Neural cell (in vitro differentiated cells): ENCODE results near the gene SESN2. TPM values are rescaled to one million over a fixed set of nuclear protein-coding genes. Genes with fewer than 3 reads are reported as not detected.

Experiments
- H2AFZ ChIP-seq: fragments of 200-600, 300-800 bp; sonication (generic), shearing (Covaris generic); 2 replicates; pipeline ENCODE4 v1.6.0; 2014; ENCODE audit warnings: low read depth, mild to moderate bottlenecking, antibody characterized with exemption, low read length, moderate library complexity
- H3F3A ChIP-seq: fragments of 200-600 bp; shearing (Covaris generic); 2 replicates; pipeline ENCODE4 v1.6.1; 2016; ENCODE audit warnings: mild to moderate bottlenecking, moderate library complexity, mixed read lengths, antibody characterized with exemption, low read length; ENCODE audit not compliant: insufficient read depth, poor library complexity, severe bottlenecking
- H3K27ac ChIP-seq: fragments of 200-600, 300-800 bp; sonication (generic), shearing (Covaris generic); 2 replicates; pipeline ENCODE4 v1.5.1; 2014; ENCODE audit warnings: mild to moderate bottlenecking, low read length, moderate library complexity
- H3K27me3 ChIP-seq: fragments of 300-800, 200-600 bp; sonication (generic), shearing (Covaris generic); 2 replicates; pipeline ENCODE4 v1.6.0; 2014; ENCODE audit warnings: mild to moderate bottlenecking, low read depth, low read length, moderate library complexity; ENCODE audit not compliant: insufficient read depth
- H3K36me3 ChIP-seq: fragments of 300-800, 200-600 bp; sonication (generic), shearing (Covaris generic); 2 replicates; pipeline ENCODE4 v1.5.1; 2014; ENCODE audit warnings: mild to moderate bottlenecking, antibody characterized with exemption, low read length, moderate library complexity; ENCODE audit not compliant: insufficient read depth
- H3K4me2 ChIP-seq: fragments of 300-800, 200-600 bp; sonication (generic), shearing (Covaris generic); 2 replicates; pipeline ENCODE4 v1.6.0; 2014; ENCODE audit warnings: mild to moderate bottlenecking, low read length
- H3K4me3 ChIP-seq: fragments of 300-800, 200-600 bp; sonication (generic), shearing (Covaris generic); 2 replicates; pipeline ENCODE4 v1.5.1; 2014; ENCODE audit warnings: mild to moderate bottlenecking, low read length, moderate library complexity
- H3K79me2 ChIP-seq: fragments of 200-600 bp; shearing (Covaris generic); replicated peaks from 2 replicates; pipeline ENCODE4 v1.6.0; 2014; ENCODE audit warnings: mild to moderate bottlenecking, low read length, moderate library complexity; ENCODE audit not compliant: insufficient read depth
- H3K9ac ChIP-seq: fragments of 300-800, 200-600 bp; sonication (generic), shearing (Covaris generic); 2 replicates; pipeline ENCODE4 v1.6.1; 2016; ENCODE audit warnings: mild to moderate bottlenecking, low read length, mixed read lengths
- H3K9me2 ChIP-seq: fragments of 200-600 bp; shearing (Covaris generic); 2 replicates; pipeline ENCODE4 v1.6.1; 2016; ENCODE audit warnings: mild to moderate bottlenecking, low read length, mixed read lengths; ENCODE audit not compliant: insufficient read depth
- H3K9me3 ChIP-seq: fragments of 200-600, 300-800 bp; sonication (generic), shearing (Covaris generic); 2 replicates; pipeline ENCODE4 v1.6.1; 2016; ENCODE audit warnings: mild to moderate bottlenecking, mixed run types, low read length, moderate library complexity, mixed read lengths
- H4K20me1 ChIP-seq: fragments of 200-600 bp; shearing (Covaris generic); 2 replicates; pipeline ENCODE4 v1.6.1; 2016; ENCODE audit warnings: mild to moderate bottlenecking, mixed run types; ENCODE audit not compliant: insufficient read depth
- EP300 ChIP-seq: fragments of 450-650 bp; conservative IDR thresholded peaks from 2 replicates; pipeline ENCODE4 v1.6.1; 2014; ENCODE audit warnings: antibody characterized with exemption, mild to moderate bottlenecking, moderate library complexity; ENCODE audit not compliant: poor library complexity, severe bottlenecking
- EZH2 ChIP-seq: fragments of 200-600, 300-800 bp; shearing (Covaris generic), sonication (generic); IDR thresholded peaks from 2 replicates; pipeline ENCODE4 v1.6.1; 2014; ENCODE audit warnings: antibody characterized with exemption, low read length, borderline replicate concordance, mild to moderate bottlenecking; ENCODE audit not compliant: insufficient read depth, poor library complexity, severe bottlenecking
- MXI1 ChIP-seq: fragments of 450-650 bp; conservative IDR thresholded peaks from 2 replicates; pipeline ENCODE4 v1.6.1; 2014; ENCODE audit warnings: antibody characterized with exemption, mild to moderate bottlenecking; ENCODE audit not compliant: poor library complexity, severe bottlenecking
- POLR2AphosphoS5 ChIP-seq: IDR thresholded peaks from 2 replicates; pipeline ENCODE4 v1.6.1; 2012
- RAD21 ChIP-seq: fragments of 450-650 bp; conservative IDR thresholded peaks from 2 replicates; pipeline ENCODE4 v1.6.1; 2014; ENCODE audit warnings: antibody characterized with exemption, mild to moderate bottlenecking, moderate library complexity
- REST ChIP-seq: IDR thresholded peaks from 2 replicates; pipeline ENCODE4 v1.6.1; 2012; ENCODE audit warnings: borderline replicate concordance
- SMC3 ChIP-seq: fragments of 450-650 bp; conservative IDR thresholded peaks from 2 replicates; pipeline ENCODE4 v1.6.1; 2014; ENCODE audit warnings: antibody characterized with exemption, mild to moderate bottlenecking, moderate library complexity; ENCODE audit not compliant: poor library complexity
- TAF1 ChIP-seq: IDR thresholded peaks from 2 replicates; pipeline ENCODE4 v1.6.1; 2012; ENCODE audit warnings: low read depth
- polyA plus RNA-seq: library from polyadenylated mRNA; depleted of rRNA; stranded (reverse); fragments of >200 nt; gene quantifications from 2 replicates; pipeline ENCODE4 v1.2.3, GENCODE V29; 2014
- TF ChIP-seq, protein P1 (sequence below): fragments of 450-650 bp; IDR thresholded peaks from 2 replicates; pipeline ENCODE4 v1.5.1; 2014; ENCODE audit warnings: antibody characterized with exemption, mild to moderate bottlenecking, moderate library complexity; ENCODE audit not compliant: poor library complexity, severe bottlenecking

Gene SESN2
- polyA plus RNA-seq, 1 donor from 2014 or later = 9.3 TPM

- no peak overlapping the region for H3K4me3 ChIP-seq
- H3F3A ChIP-seq = no peaks in the 10 kb centered on the region
- H2AFZ ChIP-seq = no peak overlapping the region
- H3K36me3 ChIP-seq = no peaks in the 10 kb centered on the region
- H4K20me1 ChIP-seq = no peaks in the 10 kb centered on the region
- no peak overlapping the region for H3K27ac ChIP-seq
- H3K79me2 ChIP-seq = no peaks in the 10 kb centered on the region
- H3K9me2 ChIP-seq = no peaks in the 10 kb centered on the region
- no peak overlapping the region for H3K4me2 ChIP-seq
- H3K9me3 ChIP-seq = no peaks in the 10 kb centered on the region
- TF ChIP-seq POLR2AphosphoS5 = no peak
- H3K9ac ChIP-seq = no peak overlapping the region
- H3K27me3 ChIP-seq = no peaks in the 10 kb centered on the region
Observed at GRCh38 chr1:28280501-28280900, 21.2 kb downstream of the SESN2 start.

DNA sequence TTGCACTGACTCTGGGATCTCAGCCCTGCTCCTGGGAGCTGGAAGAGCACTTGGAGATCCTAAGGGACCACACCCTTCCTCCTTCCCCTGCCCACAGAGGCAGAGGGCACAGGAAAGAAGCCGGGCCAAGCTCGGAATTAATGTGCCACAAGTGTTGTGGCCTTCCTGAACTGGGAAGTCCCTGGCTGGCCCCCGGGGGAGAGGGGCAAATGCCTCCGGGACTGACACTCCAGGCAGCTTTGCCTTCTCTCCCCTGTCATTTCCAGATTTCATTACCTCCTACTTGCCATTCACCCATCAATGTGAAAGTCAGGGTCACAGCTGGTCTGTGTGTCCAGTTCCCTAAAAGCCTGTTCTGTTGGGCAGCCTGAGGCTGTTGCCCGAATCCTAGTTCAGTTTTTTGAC lies 21.7 kb downstream of the SESN2 start:
- Histone ChIP-seq H3K9me3 (no peaks in the 10 kb centered on the region), H3K9me2 (no peaks in the 10 kb centered on the region), H2AFZ (no peak overlapping the region), H3K27ac (no peak overlapping the region), H3K4me2 (no peak overlapping the region), H3K9ac (no peak overlapping the region), H3K36me3 (no peaks in the 10 kb centered on the region), H3K4me3 (no peak overlapping the region), H4K20me1 (no peaks in the 10 kb centered on the region), H3F3A (no peaks in the 10 kb centered on the region), H3K27me3 (no peaks in the 10 kb centered on the region), H3K79me2 (no peaks in the 10 kb centered on the region)
- no peak for TF ChIP-seq EP300
- TF ChIP-seq MXI1 = no peak
- no peak for TF ChIP-seq RAD21

DNA sequence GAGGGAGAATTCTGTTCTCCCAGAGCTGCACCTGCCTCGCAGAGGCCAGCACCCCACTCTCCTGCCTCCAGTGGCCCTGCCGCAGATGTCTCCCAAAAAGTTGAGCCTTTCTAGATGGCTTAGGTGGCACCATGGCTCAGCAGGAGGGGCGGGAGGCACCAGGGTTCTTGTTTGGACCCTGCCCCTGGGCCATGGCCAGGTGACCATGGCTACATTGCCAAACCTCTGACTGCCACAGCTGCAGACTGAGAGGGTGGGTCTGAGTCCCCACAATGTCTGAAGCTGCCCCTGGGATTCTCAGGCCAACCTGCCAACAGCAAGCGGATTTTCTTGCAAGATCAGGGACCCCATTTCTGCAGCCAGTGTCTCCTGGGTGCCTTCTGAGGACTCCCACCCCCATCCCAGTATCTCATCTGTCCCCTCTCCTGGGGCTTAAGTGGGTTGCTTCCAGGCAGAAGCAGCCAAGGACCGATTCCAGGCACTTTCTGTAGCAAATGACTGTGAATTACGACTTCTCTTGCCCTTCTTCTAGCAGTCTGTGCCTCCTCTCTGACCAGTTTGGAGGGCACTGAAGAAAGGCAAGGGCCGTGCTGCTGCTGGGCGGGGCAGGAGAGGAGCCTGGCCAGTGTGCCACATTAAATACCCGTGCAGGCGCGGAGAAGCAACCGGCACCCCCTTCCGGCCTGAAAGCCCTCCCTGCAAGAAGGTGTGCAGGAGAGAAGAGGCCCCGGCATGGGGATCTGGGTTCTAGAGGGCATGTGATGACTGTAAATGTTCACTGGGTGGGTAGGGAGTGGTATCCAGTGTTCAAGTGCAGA lies 22.5 kb downstream of the SESN2 start:
- no peak overlapping the region for H3K4me3 ChIP-seq
- no peaks in the 10 kb centered on the region for H3K36me3 ChIP-seq

More for the DNA sequence above, 22.5 kb downstream of the SESN2 start:
- Histone ChIP-seq H3K4me2 (no peak overlapping the region), H2AFZ (no peak overlapping the region), H3F3A (no peaks in the 10 kb centered on the region), H3K9ac (no peak overlapping the region), H4K20me1 (no peaks in the 10 kb centered on the region), H3K9me3 (no peaks in the 10 kb centered on the region), H3K27ac (no peak overlapping the region), H3K79me2 (no peaks in the 10 kb centered on the region), H3K9me2 (no peaks in the 10 kb centered on the region), H3K27me3 (no peaks in the 10 kb centered on the region)
- no peak for TF ChIP-seq EP300
- no peak for TF ChIP-seq SMC3
- TF ChIP-seq TAF1 = no peak
- TF ChIP-seq REST = no peak
- TF ChIP-seq POLR2AphosphoS5 = no peak
- TF ChIP-seq EZH2 = no peak
- TF ChIP-seq MXI1 = no peak
- TF ChIP-seq, protein P1, sequence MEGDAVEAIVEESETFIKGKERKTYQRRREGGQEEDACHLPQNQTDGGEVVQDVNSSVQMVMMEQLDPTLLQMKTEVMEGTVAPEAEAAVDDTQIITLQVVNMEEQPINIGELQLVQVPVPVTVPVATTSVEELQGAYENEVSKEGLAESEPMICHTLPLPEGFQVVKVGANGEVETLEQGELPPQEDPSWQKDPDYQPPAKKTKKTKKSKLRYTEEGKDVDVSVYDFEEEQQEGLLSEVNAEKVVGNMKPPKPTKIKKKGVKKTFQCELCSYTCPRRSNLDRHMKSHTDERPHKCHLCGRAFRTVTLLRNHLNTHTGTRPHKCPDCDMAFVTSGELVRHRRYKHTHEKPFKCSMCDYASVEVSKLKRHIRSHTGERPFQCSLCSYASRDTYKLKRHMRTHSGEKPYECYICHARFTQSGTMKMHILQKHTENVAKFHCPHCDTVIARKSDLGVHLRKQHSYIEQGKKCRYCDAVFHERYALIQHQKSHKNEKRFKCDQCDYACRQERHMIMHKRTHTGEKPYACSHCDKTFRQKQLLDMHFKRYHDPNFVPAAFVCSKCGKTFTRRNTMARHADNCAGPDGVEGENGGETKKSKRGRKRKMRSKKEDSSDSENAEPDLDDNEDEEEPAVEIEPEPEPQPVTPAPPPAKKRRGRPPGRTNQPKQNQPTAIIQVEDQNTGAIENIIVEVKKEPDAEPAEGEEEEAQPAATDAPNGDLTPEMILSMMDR = no peak
- no peak for TF ChIP-seq RAD21
